RWPE2 (cell line): ENCODE measurements around the gene FCHO1.
A peak's percentile ranks its signal among the peaks of the same experiment; 100 is the strongest.

Experiments used
- ATAC-seq: fragments of 200-7000 bp; cut with Tn5 transposase; 3 replicates; pipeline ENCODE4 v1.9.1; 2021; ENCODE audit warnings: low read depth
- DNase-seq: peaks from one replicate; pipeline ENCODE4 v3.0.0-alpha.2; 2020; ENCODE audit warnings: low spot score
- H3K27ac ChIP-seq: fragments of 450-650 bp; 2 replicates; pipeline ENCODE4 v1.5.1; 2017; ENCODE audit warnings: mild to moderate bottlenecking; ENCODE audit not compliant: poor library complexity, severe bottlenecking
- H3K27me3 ChIP-seq: fragments of 250-450 bp; sonication (Bioruptor Pico); 2 replicates; pipeline ENCODE4 v1.5.1; 2021; ENCODE audit warnings: mild to moderate bottlenecking, moderate library complexity; ENCODE audit not compliant: insufficient read depth, poor library complexity, severe bottlenecking
- H3K36me3 ChIP-seq: fragments of 250-450 bp; sonication (Bioruptor Pico); 2 replicates; pipeline ENCODE4 v1.5.1; 2020; ENCODE audit warnings: low read depth, mild to moderate bottlenecking, moderate library complexity
- H3K4me1 ChIP-seq: fragments of 250-450 bp; sonication (Bioruptor Pico); 2 replicates; pipeline ENCODE4 v1.5.1; 2021; ENCODE audit warnings: mild to moderate bottlenecking, moderate library complexity; ENCODE audit not compliant: insufficient read depth, poor library complexity, severe bottlenecking
- H3K4me3 ChIP-seq: fragments of 250-450 bp; sonication (Bioruptor Pico); 2 replicates; pipeline ENCODE4 v1.5.1; 2021; ENCODE audit warnings: mild to moderate bottlenecking, moderate library complexity; ENCODE audit not compliant: severe bottlenecking
- H3K9me3 ChIP-seq: fragments of 250-450 bp; sonication (Bioruptor Pico); 2 replicates; pipeline ENCODE4 v1.5.1; 2021; ENCODE audit warnings: mild to moderate bottlenecking, moderate library complexity; ENCODE audit not compliant: severe bottlenecking
- CTCF ChIP-seq: fragments of 450-650 bp; IDR thresholded peaks from one replicate; pipeline ENCODE4 v1.5.1; 2017; ENCODE audit warnings: mild to moderate bottlenecking, moderate library complexity; ENCODE audit not compliant: poor library complexity, severe bottlenecking

Gene FCHO1

GRCh38 chr19:17794412-17794730 lies 43.1 kb downstream of the FCHO1 start:
- H3K9me3 ChIP-seq, result no peaks in the 10 kb centered on the region
- no peaks in the 10 kb centered on the region for H3K27me3 ChIP-seq
- H3K27ac ChIP-seq, result peak overlapping the region; percentile 85
- DNase-seq (no peak), ATAC-seq (no peak)
- peak overlapping the region; percentile 58 for H3K4me3 ChIP-seq
- peak; percentile 7 for TF ChIP-seq CTCF
- peaks cover 33% of the 10 kb centered on the region for H3K4me1 ChIP-seq
- no peaks in the 10 kb centered on the region for H3K36me3 ChIP-seq

GRCh38 chr19:17794731-17795494 lies 43.6 kb downstream of the FCHO1 start, which contains the start of gene B3GNT3:
TSS of gene B3GNT3 (plus strand) at chr19:17795138. CDS start at chr19:17807808, 12,670 bp downstream.
- H3K36me3 ChIP-seq, result no peaks in the 10 kb centered on the region
- ATAC-seq (peak; percentile 58), DNase-seq (peak; percentile 88)
- peaks cover 33% of the 10 kb centered on the region for H3K4me1 ChIP-seq
- no peak for TF ChIP-seq CTCF
- H3K27me3 ChIP-seq, result no peaks in the 10 kb centered on the region
- H3K27ac ChIP-seq, result peak within 1 kb of the TSS; percentile 85
- H3K9me3 ChIP-seq, result no peaks in the 10 kb centered on the region
- H3K4me3 ChIP-seq, result peak within 1 kb of the TSS; percentile 58

GRCh38 chr19:17795495-17795856 lies 44.2 kb downstream of the FCHO1 start:
- no peaks in the 10 kb centered on the region for H3K27me3 ChIP-seq

GRCh38 chr19:17796013-17796837 lies 44.9 kb downstream of the FCHO1 start:
- TF ChIP-seq CTCF, result no peak
- peak overlapping the region; percentile 85 for H3K27ac ChIP-seq
- H3K4me3 ChIP-seq, result peak overlapping the region; percentile 58
- H3K4me1 ChIP-seq, result peaks cover 27% of the 10 kb centered on the region
- ATAC-seq, result peak; percentile 49
- no peak for DNase-seq
- no peaks in the 10 kb centered on the region for H3K36me3 ChIP-seq
- H3K9me3 ChIP-seq, result no peaks in the 10 kb centered on the region
- no peaks in the 10 kb centered on the region for H3K27me3 ChIP-seq

More at GRCh38 chr19:17795495-17795856, 44.2 kb downstream of the FCHO1 start:
- Histone ChIP-seq H3K4me3 (peak overlapping the region; percentile 58), H3K27ac (peak overlapping the region; percentile 85), H3K36me3 (no peaks in the 10 kb centered on the region), H3K9me3 (no peaks in the 10 kb centered on the region), H3K4me1 (peaks cover 31% of the 10 kb centered on the region)
- DNase-seq (no peak), ATAC-seq (no peak; the same call in 2 of the 3 replicates)
- no peak for TF ChIP-seq CTCF
